Transverse colon (tissue), 3 donors: ENCODE results near the gene MYADML2.

Source experiments
- EP300 ChIP-seq: sonication (generic); formaldehyde crosslinking; IDR thresholded peaks from one replicate; pipeline ENCODE4 v1.6.1; 2017; ENCODE audit warnings: antibody characterized with exemption, low read depth
- TF ChIP-seq, protein P1 (sequence below), 5 experiments: fragments of 200-600 bp in 3 of 5; fragments of 450-650 bp in 2 of 5; sonication (generic) in 3 of 5; IDR thresholded peaks; 1 replicate in 2 of 5; 2 replicates in 3 of 5; pipeline ENCODE4 v1.5.1; 2016 to 2017; ENCODE audit warnings: antibody characterized with exemption in 5 of 5, inconsistent platforms in 3 of 5, mild to moderate bottlenecking in 2 of 5, moderate library complexity in 1 of 5

DNA sequence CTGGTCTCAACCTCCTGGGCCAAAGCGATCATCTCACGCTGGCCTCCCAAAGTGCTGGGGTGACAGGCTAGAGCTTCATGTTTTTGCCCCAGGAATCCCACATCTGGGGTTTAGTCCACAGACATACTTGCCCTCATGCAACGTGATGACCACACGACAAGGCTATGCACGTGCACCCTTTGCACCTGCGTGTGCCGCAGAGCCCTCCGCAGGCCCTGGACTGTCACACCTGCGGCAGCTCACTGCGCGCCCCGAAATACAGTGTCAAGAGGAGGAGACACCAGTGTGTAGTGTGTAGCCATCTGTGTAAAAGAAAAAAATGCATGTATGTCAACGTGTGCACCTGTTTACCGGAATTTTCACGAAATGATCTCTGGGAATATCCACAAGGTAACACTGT lies 3.5 kb upstream of the MYADML2 start:
- TF ChIP-seq, protein P1, sequence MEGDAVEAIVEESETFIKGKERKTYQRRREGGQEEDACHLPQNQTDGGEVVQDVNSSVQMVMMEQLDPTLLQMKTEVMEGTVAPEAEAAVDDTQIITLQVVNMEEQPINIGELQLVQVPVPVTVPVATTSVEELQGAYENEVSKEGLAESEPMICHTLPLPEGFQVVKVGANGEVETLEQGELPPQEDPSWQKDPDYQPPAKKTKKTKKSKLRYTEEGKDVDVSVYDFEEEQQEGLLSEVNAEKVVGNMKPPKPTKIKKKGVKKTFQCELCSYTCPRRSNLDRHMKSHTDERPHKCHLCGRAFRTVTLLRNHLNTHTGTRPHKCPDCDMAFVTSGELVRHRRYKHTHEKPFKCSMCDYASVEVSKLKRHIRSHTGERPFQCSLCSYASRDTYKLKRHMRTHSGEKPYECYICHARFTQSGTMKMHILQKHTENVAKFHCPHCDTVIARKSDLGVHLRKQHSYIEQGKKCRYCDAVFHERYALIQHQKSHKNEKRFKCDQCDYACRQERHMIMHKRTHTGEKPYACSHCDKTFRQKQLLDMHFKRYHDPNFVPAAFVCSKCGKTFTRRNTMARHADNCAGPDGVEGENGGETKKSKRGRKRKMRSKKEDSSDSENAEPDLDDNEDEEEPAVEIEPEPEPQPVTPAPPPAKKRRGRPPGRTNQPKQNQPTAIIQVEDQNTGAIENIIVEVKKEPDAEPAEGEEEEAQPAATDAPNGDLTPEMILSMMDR (IDR thresholded peaks at IDR 0.05), result no peak
- TF ChIP-seq EP300, result no peak
